GM19351 (cell line): Measurements from ENCODE around the gene ADGRA1.

Experiments used
- ATAC-seq: cut with Tn5 transposase; IDR thresholded peaks from one replicate; pipeline ENCODE4 v1.9.1; 2021; ENCODE audit warnings: mild to moderate bottlenecking, moderate library complexity; ENCODE audit not compliant: unreplicated experiment

ADGRA1 gene

GRCh38 chr10:133075346-133076137 lies 12.2 kb upstream of the ADGRA1 start:
- no peak for ATAC-seq

DNA sequence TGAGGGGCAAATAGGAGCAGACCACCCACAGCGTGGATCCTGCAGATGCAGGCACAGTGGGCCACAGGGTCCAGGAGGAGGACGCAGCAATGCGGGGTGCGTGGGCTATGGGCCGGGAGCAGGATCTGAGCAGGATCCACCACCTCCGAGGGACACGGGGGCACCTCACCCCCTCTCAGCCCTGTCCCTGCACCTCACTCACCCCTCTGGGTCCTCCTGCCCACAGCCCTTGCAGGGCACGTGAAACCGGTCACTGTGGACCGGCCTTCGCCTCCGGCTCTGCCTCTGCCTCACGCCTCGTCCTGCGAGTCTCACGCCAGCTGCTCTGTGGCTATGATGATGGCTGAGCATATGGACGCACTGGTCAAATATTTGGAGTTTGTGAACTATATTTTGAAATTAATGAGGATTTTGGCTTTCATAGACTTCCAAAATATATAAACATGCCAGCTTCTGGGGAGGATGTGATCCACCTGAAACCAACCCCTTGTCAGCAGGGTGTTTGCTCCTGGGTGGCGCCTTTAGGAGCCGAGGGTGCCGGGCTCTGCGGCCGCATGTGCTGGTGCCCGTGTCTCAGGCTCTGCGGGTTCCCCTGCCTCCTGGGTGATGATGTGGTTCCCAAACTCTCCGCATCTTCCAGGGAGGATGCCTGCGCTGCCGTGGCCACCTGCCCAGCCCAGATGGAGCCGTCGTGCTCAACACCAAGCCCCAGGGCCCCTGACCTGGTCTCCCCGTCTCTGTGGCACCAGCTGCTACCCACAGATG lies 11.3 kb upstream of the ADGRA1 start:
- ATAC-seq, result no peak

DNA sequence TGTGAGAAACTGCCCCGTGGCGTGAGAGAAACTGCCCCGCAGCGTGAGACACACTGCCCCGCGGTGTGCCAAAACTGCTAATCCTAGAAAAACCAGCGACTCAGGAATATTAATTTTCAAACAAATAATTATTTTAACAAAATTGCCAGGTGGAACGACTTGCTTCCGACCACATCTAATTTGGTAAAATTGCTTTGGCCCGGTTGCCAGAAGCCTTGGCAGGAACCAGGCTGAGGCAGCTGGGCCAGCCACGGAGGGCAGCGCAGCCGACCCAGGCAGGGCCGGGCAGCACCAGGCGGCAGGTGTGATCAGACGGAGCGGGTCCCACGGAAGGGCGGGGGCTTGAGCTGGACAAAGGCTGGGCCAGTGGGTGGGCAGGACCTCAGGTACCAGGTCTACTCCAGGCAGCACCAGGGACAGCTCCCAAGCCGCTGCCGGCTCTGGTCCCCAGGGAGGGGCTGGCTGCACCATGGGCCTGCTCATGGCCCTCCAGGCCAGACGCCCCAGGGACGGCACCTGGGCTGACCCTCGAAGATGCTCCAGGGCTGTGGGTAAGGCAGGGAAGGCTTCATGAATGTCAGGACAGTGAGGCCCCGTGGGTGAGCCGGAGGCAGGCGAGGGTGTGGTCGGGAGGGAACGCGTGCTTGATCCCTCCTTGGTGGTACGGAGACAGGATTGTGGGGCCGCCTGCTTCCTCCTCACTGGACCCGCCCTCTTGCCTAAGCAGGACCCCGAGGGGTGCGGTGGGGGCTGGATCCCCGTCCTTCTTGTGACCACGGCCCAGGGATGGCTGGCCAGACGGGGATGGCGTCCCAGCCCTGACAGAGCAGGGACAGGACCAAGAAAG lies 7.7 kb upstream of the ADGRA1 start:
- no peak for ATAC-seq

DNA sequence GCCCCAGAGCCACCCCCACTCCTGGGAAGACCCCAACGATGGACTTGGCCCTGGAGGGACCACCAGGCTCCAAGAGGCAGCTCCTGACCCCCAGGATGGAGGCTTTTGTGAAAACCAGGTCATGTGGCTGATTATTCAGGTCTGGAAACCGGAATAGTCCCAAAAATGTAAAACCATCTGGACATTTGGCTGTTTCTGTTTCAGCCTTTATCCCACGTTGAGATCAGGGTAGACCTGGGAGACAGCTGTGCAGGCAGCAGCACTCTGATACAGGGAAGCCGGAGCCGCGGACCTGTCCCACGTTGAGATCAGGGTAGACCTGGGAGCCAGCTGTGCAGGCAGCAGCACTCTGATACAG lies 7.1 kb upstream of the ADGRA1 start:
- ATAC-seq, result no peak

- ATAC-seq, result no peak
Observed at GRCh38 chr10:133081636-133082035, 6.1 kb upstream of the ADGRA1 start.

- no peak for ATAC-seq
Observed at GRCh38 chr10:133082685-133083421, 4.9 kb upstream of the ADGRA1 start.

- ATAC-seq, result no peak
Observed at GRCh38 chr10:133083422-133084100, 4.2 kb upstream of the ADGRA1 start.

DNA sequence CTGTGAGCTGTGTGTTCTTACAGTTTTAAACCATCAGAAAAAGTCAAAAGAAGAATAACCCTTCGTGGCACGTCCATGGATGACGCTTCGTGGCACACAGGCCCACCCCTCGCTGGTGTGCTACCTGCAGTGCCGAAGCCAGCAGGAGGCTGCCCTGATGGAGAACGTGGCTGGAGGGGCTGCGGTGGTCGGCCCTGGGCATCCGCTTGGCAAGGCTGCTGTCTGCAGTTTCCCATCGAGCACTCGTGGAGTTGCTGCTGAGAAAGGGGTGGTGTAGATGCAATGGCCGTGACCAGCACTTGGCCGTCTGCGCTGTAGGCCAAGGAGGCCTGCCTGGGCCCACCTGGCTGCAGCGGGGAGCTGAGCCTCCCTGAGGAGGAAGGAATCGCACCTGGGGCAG lies 3.2 kb upstream of the ADGRA1 start:
- no peak for ATAC-seq

DNA sequence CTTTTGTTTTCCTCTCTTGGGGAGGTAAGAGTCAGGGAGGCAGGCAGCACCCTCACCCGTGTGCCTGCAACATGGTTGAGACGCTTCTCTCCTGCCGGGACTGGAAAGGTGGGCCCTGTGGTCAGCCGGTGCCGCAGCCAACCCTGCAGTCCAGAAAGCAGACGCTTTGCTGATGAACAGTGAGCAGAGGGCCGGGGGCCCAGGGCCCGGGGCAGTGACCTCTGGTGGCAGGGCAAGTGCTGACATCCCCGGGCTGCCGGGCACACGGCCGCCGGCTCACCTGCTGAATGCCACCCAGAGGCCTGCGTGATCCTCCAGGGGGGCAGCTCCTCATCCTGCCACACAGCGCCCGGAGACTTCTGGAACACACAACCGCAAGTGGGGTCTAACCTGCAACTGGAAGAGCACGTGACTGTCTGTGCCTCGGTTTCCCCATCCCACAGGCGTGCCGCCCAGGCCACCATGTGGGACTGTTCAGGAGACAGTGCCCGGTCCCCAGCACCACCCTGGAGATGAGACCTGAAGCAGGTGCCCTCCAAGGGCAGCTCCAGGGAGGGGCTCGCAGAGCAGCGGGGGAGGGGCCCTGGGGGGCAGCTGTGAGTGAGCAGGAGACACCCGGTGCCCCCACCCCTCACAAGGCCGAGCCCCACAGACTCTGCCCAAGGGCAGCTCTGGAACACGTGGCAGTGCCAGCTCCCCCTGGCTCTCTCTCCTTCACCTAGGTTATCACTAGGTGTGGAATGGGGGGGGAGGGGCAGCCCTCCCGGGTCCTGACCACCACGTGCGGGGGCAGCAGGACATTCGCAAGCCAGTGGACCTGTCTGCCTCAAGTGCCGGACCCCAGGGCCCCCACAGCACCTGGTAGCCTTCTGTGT lies 2.2 kb upstream of the ADGRA1 start:
- no peak for ATAC-seq

GRCh38 chr10:133086247-133086646 lies 1.5 kb upstream of the ADGRA1 start:
- no peak for ATAC-seq

DNA sequence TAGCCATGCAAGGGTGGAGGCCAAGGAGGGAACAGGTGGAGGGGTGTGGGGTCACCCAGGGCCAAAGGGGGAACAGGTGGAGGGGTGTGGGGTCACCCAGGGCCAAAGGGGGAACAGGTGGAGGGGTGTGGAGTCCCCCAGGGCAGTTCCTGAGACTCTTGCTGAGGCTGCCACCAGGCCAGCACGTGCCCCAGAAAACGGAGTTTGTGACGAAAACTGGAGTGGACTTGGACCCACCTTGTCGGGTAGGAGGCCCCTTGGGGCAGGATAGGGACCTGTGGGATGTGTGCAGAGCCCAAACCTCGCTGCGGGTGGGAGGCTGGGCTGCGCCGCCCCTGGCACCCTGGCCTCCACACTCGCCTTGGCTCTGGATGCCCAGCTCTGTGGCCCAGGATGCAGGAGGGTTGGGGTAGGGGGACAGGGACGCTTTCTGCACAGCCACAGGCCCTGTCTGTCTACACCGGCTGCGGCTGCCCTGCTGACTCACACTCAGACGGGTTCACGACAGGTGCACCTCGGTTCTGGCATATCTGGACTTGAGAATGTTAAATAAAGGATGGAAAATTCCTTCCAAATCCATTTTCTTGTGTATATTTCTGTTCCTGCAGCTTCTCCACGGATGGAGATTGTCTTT lies 562 bp upstream of the ADGRA1 start:
- no peak for ATAC-seq

DNA sequence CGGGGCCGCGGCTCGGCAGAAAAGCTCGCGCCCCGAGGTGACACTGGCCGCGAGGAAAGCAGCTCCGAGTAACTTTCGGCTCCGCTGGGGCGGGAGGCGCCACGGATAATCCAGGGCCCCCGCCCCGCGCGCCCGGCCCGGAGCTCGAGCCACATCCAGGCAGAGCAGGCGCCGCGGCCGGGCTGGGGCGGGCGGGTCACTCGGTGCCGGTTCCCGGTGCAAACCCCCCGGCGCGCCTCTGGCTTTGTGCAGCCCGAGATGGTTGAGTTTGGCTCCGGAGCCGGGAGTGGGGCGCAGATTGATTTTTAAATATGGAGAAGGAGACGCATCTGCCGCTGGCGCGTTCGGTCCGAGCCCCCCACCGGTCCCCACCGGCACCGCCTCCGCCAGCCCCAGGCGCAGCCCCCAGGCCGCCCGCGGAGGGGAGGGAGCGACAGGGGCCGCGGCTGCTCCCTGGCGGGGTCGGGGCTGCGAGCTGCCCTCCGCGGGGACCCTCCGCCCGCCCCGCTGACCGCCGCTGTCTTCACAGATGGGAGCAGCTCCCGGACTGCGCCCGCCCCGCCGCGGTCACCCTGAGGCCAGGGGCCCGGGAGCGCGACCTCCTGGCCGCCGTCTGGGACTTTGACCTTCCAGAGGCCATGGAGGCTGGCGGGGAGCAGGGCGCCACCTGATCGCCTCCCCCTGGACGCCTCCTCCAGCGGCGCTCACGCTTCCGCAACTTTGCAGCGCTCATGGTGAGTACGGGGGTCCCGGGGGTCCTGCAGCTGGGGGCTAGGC lies 643 bp downstream of the ADGRA1 start:
- ATAC-seq, result no peak

DNA sequence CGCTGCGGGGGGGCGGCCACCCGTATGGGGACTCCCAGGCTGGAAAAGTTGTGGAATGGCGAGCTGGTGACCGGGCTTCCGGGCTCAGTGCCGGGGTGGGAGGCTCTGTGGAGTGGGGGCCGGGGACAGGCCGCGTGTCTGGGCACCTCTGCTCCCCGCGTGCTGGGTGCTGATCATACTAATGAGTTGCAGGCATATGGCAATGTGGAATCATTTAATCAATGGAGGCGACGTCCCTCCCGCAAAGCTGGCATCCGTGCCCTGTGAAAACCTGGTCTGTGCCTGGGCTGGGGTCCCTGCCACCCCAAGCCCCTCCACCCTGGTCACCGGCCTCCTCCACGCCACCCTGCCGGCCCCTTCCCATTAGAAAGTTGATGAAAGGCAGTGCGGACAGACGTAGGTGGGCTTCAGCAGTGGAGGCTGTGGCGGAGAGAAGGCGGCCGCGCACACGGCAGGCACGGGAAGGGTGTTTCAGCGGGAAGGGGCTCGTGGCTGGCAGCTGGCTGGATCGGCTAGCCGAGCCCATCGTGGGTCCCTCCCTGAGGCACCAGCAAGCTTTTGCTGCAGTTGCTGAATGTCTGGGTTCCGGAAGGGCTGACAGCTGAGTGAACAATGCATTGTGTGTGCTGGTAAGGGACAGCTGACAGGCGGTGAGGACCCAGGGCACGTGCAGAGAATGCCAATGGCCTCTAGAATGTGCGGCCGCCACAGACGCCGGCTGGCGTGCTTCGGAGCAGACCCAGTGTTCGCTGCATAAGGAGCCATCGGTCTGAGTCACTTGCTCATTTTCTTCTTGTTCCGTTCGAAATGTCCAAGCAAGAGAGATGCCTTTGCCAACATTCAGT lies 1.5 kb downstream of the ADGRA1 start:
- ATAC-seq, result no peak

DNA sequence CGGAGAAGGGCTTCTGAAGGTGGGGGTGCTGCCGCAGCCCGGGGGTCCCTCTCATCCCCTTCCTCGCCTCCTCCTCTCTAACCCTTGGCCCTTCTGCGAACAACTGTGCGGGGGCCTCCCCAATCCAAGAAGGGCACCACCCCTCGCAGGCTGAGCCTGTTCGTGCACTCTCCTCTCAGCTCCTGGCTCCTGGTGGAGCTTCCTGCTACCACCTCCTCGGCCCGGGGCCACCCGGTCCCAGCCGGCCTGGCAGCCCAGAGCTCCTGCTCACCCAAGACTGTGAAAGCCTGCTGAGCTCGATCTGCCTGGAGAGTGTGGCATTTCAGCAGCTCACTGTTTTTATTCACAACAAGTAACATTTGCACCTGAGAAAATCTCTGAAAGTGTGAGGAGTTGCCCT lies 2.4 kb downstream of the ADGRA1 start:
- ATAC-seq, result no peak

GRCh38 chr10:133090654-133091053 lies 2.9 kb downstream of the ADGRA1 start:
- no peak for ATAC-seq

DNA sequence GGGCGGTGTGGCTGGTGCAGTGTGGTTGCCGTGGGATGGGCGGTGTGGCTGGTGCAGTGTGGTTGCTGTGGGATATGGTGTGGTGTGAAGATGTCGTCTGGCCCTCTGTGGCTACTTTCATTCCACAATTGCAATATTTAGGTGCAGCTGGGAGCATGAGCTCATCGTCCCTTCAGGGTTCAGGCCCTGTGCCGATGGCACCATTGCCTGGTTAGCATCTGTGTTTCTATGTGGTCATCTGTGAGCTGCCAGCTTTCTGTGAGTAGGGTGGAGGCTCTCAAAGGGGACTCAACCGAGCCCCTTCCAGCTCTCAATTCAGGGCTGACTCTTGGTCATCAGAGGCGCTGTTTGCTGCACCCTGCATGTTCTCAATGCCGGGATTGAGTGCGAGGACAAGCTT lies 3.6 kb downstream of the ADGRA1 start:
- no peak for ATAC-seq

GRCh38 chr10:133093291-133093690 lies 5.6 kb downstream of the ADGRA1 start:
- ATAC-seq, result no peak
